Neutrophil (primary cell): ENCODE measurements around the gene RAB31.

Experiments
- H3K27ac ChIP-seq: fragments of 200-600 bp; sonication (generic); 2 replicates; pipeline ENCODE4 v1.5.1; 2016; ENCODE audit warnings: mild to moderate bottlenecking, moderate library complexity
- H3K27me3 ChIP-seq: fragments of 200-600 bp; sonication (generic); 2 replicates; pipeline ENCODE4 v1.6.0; 2016; ENCODE audit warnings: mild to moderate bottlenecking
- H3K36me3 ChIP-seq: fragments of 200-600 bp; sonication (generic); 2 replicates; pipeline ENCODE4 v1.5.1; 2017
- H3K4me1 ChIP-seq, 2 experiments: fragments of 200-600 bp in 1 of 2; sonication (generic) in 1 of 2; 1 replicate in 1 of 2; 2 replicates in 1 of 2; pipeline versions ENCODE4 v1.5.1 to v1.6.1; 2013 to 2016; ENCODE audit warnings: low read depth in 1 of 2, low read length in 1 of 2, mild to moderate bottlenecking in 1 of 2, moderate library complexity in 1 of 2; ENCODE audit not compliant: control insufficient read depth in 1 of 2, insufficient read depth in 1 of 2
- H3K4me3 ChIP-seq, 2 experiments: fragments of 200-600 bp in 1 of 2; sonication (generic) in 1 of 2; 1 replicate in 1 of 2; 2 replicates in 1 of 2; pipeline ENCODE4 v1.5.1; 2013 to 2016; ENCODE audit warnings: low read depth in 1 of 2, low read length in 1 of 2, mild to moderate bottlenecking in 1 of 2, moderate library complexity in 1 of 2
- H3K9me3 ChIP-seq: fragments of 200-600 bp; sonication (generic); 2 replicates; pipeline ENCODE4 v1.5.1; 2016
- CTCF ChIP-seq: fragments of 200-600 bp; sonication (generic); IDR thresholded peaks from 2 replicates; pipeline ENCODE4 v1.5.1; 2016; ENCODE audit warnings: antibody characterized with exemption

The RAB31 gene

GRCh38 chr18:9804517-9805104 lies 96.5 kb downstream of the RAB31 start:
- H3K36me3 ChIP-seq, result peaks cover 10% of the 10 kb centered on the region
- no peak for TF ChIP-seq CTCF
- no peaks in the 10 kb centered on the region for H3K27me3 ChIP-seq
- peak overlapping the region; percentile 16 to 31 for H3K4me3 ChIP-seq
- no peaks in the 10 kb centered on the region for H3K9me3 ChIP-seq
- peaks cover 34 to 35% of the 10 kb centered on the region in 2 experiments for H3K4me1 ChIP-seq
- peak overlapping the region; percentile 92 for H3K27ac ChIP-seq

GRCh38 chr18:9806905-9807304 lies 98.8 kb downstream of the RAB31 start:
- Histone ChIP-seq H3K27ac (peak overlapping the region; percentile 56), H3K36me3 (peaks cover 10% of the 10 kb centered on the region)

GRCh38 chr18:9808295-9809241 lies 100.5 kb downstream of the RAB31 start:
- H3K9me3 ChIP-seq, result no peaks in the 10 kb centered on the region
- no peak overlapping the region for H3K4me3 ChIP-seq
- no peak for TF ChIP-seq CTCF

More at GRCh38 chr18:9806905-9807304, 98.8 kb downstream of the RAB31 start:
- no peak for TF ChIP-seq CTCF
- H3K9me3 ChIP-seq, result no peaks in the 10 kb centered on the region
- H3K27me3 ChIP-seq, result no peaks in the 10 kb centered on the region
- H3K4me1 ChIP-seq, result peaks cover 34 to 35% of the 10 kb centered on the region in 2 experiments
- no peak overlapping the region for H3K4me3 ChIP-seq

GRCh38 chr18:9809697-9810096 lies 101.6 kb downstream of the RAB31 start:
- Histone ChIP-seq H3K36me3 (peaks cover 12% of the 10 kb centered on the region), H3K27me3 (no peaks in the 10 kb centered on the region), H3K9me3 (no peaks in the 10 kb centered on the region), H3K4me3 (no peak overlapping the region), H3K27ac (peak overlapping the region; percentile 56), H3K4me1 (peaks cover 8 to 11% of the 10 kb centered on the region in 2 experiments)
- TF ChIP-seq CTCF, result no peak

More at GRCh38 chr18:9808295-9809241, 100.5 kb downstream of the RAB31 start:
- no peaks in the 10 kb centered on the region for H3K27me3 ChIP-seq
- peaks cover 20 to 23% of the 10 kb centered on the region in 2 experiments for H3K4me1 ChIP-seq
- peak overlapping the region; percentile 56 for H3K27ac ChIP-seq
- H3K36me3 ChIP-seq, result peaks cover 10% of the 10 kb centered on the region

GRCh38 chr18:9810299-9810698 lies 102.2 kb downstream of the RAB31 start:
- H3K9me3 ChIP-seq, result no peaks in the 10 kb centered on the region
- H3K36me3 ChIP-seq, result peaks cover 17% of the 10 kb centered on the region
- peak overlapping the region; percentile 56 for H3K27ac ChIP-seq
- H3K4me1 ChIP-seq, result peaks cover 2 to 5% of the 10 kb centered on the region in 2 experiments
- H3K4me3 ChIP-seq, result no peak overlapping the region
- no peak for TF ChIP-seq CTCF
- H3K27me3 ChIP-seq, result no peaks in the 10 kb centered on the region
